HG02884 (cell line): Measurements from ENCODE around the gene FMN2.
"Not testable (repeated sequence)": the region's sequence is repeated elsewhere in the genome, so short reads cannot be mapped to it uniquely, and the experiment has no call there.

Experiments
- ATAC-seq: cut with Tn5 transposase; IDR thresholded peaks from one replicate; pipeline ENCODE4 v1.9.1; 2021; ENCODE audit warnings: mild to moderate bottlenecking, moderate library complexity; ENCODE audit not compliant: unreplicated experiment

The FMN2 gene

DNA sequence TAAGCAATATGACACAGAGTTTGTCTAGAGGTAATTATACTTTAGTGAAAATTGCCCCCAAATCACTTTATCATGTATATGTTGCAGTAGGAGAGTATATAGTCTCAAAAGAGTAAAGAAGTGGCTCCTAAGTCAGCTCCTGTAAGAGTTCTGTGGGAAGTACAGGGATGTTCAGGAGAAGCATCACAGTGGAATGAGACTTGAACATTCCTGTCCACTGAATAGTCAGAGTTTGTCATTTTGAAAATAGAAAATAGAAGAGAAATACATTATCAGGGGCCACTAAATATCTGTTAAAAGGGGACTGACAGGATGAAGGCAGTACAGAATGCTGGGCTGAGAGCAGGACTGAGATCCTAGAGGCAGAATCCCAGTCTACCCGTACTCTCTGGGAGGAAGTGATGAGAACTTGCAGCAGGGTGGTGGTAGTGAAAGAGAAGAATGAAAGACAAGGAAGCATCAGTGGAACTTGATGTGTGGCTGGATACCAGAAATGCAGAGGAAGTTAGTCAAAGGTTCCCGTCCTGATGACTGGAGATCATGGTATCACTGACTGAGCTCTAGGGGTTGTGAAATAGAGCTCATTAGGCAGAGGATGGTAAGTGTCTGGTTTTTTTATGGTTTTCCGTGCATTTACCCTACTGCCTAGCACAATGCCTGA, 153.4 kb downstream of the FMN2 start:
- ATAC-seq: no peak

DNA sequence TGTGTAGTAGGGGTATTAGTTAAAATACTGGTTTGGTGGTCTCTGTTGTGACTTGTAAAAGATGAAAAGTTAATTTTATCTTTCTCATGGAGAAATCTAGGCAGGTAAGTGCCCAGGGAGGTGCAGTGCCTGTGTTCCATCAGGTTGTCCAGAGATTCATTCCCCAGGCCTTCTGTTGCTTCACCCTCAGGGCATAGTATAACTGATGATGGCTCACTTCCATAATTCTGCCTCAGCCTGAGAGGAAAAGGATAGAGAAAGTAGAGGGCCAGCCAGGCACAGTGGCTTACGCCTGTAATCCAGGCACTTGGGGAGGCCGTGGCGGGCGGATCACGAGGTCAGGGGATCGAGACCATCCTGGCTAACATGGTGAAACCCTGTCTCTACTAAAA, 153.9 kb downstream of the FMN2 start:
- ATAC-seq: no peak

- ATAC-seq: no peak
These were observed 156.2 kb downstream of the FMN2 start for GRCh38 chr1:240247899-240248298.

DNA sequence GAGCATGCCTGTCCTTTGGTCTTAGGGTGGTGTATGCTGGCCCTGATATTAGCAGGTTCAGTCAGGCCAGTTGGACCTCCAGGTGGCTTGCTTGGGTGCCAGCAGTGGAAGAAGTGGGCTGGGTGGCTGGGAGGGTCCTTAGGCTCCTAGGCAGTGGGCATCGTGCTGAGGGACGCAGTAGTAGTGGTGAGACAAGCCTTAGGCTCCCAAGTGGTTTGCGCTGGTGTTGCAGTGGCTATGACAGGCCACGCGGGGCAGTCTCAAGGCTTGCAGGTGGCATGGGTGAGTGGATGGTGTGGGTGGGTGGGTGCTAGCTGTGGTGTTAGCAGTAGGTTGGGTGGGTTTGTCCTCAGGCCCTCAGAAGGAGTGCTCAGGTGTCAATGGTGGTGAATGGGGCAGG, 162.3 kb downstream of the FMN2 start:
- ATAC-seq: no peak

- no peak for ATAC-seq
These were observed 163.2 kb downstream of the FMN2 start for GRCh38 chr1:240254778-240255291.

- no peak for ATAC-seq
These were observed 164.2 kb downstream of the FMN2 start for GRCh38 chr1:240255922-240256321.

GRCh38 chr1:240256836-240257503, 165.3 kb downstream of the FMN2 start:
- ATAC-seq: no peak

- ATAC-seq: no peak
These were observed 167.2 kb downstream of the FMN2 start for GRCh38 chr1:240258910-240259309.

DNA sequence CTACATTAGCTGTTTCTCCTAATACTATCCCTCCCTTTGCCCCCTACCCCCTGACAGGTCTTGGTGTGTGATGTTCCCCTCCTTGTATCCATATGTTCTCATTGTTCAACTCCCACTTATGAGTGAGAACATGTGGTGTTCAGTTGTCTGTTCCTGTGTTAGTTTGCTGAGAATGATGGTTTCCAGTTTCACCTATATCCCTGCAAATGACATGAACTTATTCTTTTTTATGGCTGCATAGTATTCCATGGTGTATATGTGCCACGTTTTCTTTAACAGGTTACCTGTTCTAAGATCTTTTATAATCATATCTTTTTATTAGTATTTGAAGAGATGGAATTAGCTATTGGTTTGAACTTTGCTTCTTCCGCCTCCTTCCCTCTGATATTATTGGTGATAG, 172.8 kb downstream of the FMN2 start:
- ATAC-seq: not testable (repeated sequence)

DNA sequence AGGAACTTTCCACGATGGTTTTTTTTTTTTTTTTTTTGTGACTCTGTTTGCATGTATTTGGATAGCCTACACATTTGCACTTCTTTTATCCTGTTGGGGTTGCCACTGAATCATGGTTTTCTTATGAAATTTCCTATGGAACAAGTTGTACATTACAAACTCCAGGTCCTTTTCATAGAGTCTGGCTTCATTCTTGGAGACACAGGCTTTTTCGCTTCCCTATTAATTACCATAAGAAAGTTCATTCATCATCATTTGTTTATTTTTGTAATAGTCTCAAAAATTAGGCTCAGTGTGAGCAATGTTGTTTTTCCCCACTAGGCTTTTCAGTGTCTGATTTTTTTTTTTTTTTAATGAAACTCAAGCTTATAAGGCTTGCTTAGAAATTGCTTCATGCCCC, 179.4 kb downstream of the FMN2 start:
- ATAC-seq: no peak

DNA sequence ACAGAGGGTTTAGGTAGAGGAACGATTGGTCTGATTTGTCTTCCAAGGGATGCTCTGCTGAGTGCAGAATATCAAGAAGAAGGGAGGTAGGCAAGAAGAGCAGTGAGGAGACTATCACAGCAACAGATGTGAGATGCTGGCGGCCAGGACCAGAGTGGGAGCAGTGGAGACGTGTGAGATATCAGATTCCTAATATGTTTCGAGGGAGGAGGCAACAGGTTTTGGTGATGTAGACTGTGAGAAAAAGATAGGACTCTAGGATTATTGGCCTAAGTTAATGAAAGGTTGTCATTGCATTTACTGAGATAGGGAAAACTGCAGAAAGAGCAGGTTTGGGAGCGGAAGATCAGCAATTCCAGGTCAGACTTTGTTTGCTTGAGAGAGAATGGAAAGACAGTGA, 182.9 kb downstream of the FMN2 start:
- no peak for ATAC-seq

GRCh38 chr1:240275219-240275618, 183.5 kb downstream of the FMN2 start:
- not testable (repeated sequence) for ATAC-seq

- ATAC-seq: no peak
These were observed 186.4 kb downstream of the FMN2 start for GRCh38 chr1:240278082-240278481.

DNA sequence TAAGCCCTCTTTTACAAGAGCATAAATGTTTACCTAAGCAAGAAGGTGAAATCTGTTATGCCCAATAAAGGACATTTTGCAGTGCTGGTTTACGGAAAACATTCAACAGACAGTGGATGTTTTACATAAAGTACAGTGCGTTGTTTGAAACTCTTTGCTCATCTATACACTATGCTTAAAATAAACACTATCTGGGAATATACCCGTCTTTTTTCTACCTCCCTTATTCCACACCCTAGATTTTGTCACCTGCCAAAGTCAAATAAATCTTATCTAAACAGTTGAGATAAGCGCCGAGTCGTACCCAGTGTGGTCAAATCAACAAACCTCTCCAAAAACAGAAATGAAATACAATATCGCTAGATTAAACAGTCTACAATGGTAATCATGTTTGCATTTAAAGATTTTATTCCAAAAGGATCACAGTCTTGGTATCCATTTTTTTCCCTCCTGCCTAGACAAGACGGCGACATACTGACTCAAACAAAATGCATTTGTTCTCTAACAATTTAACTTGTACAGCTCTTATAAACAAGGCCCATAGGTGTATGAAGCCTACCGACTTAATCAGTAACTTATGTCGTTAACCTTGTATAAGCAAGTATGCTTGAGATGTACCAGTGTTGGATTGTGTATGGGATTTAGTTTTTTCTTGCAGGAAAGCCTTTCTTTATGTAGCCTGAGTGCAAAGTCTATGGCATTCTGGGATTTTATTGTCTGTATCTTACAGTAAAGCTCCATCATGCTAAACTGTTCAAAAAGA, 189.1 kb downstream of the FMN2 start:
- ATAC-seq: no peak

DNA sequence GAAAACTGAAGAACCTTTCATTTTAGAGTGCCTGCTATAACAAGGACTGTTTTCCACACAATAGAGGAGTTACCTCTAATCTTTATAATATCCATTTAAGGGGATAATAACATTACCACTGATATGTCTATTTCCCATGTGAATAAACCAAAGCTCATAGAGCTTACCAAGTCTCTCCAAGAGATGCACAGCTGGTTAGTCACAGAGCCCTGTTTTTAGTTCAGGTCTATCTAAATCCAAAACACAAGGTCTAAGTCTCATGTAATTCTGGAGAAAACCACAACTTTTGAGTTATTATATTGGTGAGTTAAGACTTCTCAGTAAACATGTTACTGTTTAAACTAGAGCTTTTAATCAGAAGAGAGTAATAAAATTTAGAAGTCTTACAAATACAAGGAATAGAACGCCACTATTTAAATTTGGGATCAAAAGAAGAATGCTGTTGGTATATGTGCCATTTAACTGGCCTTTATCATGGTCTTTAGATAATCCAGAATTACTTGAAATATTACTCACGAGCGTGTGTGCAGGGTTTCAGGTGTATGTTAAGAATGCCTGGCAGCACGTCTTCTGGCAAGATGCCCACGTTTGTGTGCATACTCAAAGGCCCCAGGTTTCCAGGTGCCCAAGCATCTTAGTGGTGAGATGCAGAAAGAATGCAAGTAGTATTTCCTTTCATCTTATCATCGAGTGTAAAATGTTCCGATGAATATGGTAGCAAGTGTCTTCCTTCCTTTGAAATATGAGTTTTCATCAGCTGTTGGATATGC, 190.6 kb downstream of the FMN2 start:
- no peak for ATAC-seq

GRCh38 chr1:240284656-240285414, 193.2 kb downstream of the FMN2 start:
- no peak for ATAC-seq

GRCh38 chr1:240285540-240285939, 193.9 kb downstream of the FMN2 start:
- ATAC-seq: no peak

DNA sequence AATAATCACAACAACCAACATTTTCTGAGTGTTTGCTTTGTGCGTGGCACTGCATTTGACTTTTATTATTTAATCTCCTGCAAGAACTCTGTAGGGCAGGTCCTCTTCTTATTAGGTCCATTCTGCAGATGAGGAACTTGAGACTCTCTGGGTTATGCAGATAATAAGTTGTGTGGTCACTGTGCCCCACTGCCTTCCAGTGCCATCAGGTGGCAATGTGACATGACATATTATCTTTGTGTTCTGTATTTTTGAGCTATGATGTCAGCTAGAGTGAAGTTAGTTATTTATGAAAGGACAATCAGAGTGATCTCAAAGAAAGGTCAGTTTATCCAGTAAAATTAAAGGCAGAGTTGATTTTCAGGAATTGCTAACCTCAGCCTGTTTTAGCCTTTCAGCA, 196.0 kb downstream of the FMN2 start:
- ATAC-seq: no peak

- no peak for ATAC-seq
These were observed 202.0 kb downstream of the FMN2 start for GRCh38 chr1:240293706-240294105.

DNA sequence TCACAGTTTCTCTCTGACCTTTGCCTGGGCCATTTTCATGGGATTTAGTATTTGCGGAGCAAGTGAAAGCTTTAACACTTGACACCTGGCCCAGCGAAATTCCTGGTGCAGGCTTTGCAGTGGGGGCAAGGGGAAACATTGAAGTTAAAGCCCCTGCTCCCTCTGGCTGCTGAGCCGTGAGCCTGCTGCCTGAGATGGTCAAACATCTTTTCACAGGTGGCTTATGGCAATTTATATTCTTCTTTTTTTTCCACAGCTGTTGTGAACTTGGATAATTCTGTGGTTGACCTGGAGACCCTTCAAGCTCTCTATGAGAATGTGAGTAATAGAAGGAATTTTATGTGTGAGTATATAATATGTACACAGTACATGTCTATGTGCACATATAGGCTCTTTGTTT, 202.9 kb downstream of the FMN2 start:
- ATAC-seq: no peak
